CD4-positive, CD25-positive, alpha-beta regulatory T cell (primary cell): Measurements from ENCODE around the gene STAT5A. TPM values are rescaled to one million over a fixed set of nuclear protein-coding genes. Genes with fewer than 3 reads are reported as not detected.

Source experiments
- ATAC-seq, 2 donors: fragments of 150-1000 bp; cut with Tn5 transposase; one replicate each; pipeline ENCODE4 v1.10.0; 2021; ENCODE audit warnings: low read depth in 2 of 2, moderate number of reproducible peaks in 2 of 2, moderate library complexity in 1 of 2
- DNase-seq, 3 donors: peaks; one replicate each; pipeline versions ENCODE4 v3.0.0 to v3.0.0-alpha.2; 2012 to 2022; ENCODE audit warnings: mixed read lengths in 1 of 3
- H3K27ac ChIP-seq: one replicate; pipeline ENCODE4 v1.7.0; 2013; ENCODE audit warnings: mild to moderate bottlenecking, low read length; ENCODE audit not compliant: insufficient read depth, poor library complexity, severe bottlenecking
- H3K27me3 ChIP-seq: one replicate; pipeline ENCODE4 v1.7.0; 2013; ENCODE audit warnings: low read length; ENCODE audit not compliant: control insufficient read depth, insufficient read depth
- H3K36me3 ChIP-seq: one replicate; pipeline ENCODE4 v1.7.0; 2013; ENCODE audit warnings: mild to moderate bottlenecking, low read length, moderate library complexity; ENCODE audit not compliant: control insufficient read depth, insufficient read depth
- H3K4me1 ChIP-seq: 2 replicates; pipeline ENCODE4 v1.7.0; 2013; ENCODE audit warnings: mild to moderate bottlenecking, low read length; ENCODE audit not compliant: insufficient read depth, control insufficient read depth, poor library complexity, severe bottlenecking
- H3K4me3 ChIP-seq: one replicate; pipeline ENCODE4 v1.7.0; 2013; ENCODE audit warnings: low read depth, mild to moderate bottlenecking, low read length, moderate library complexity
- H3K9me3 ChIP-seq, 2 experiments: 1 replicate in 1 of 2; 2 replicates in 1 of 2; pipeline ENCODE4 v1.7.0; 2013; ENCODE audit warnings: low read length in 2 of 2, mild to moderate bottlenecking in 1 of 2, moderate library complexity in 1 of 2; ENCODE audit not compliant: control insufficient read depth in 2 of 2
- H3K27ac Mint-ChIP-seq, 3 donors: one replicate each; pipeline ENCODE4 v1.8.0; 2020 to 2022; ENCODE audit warnings: mild to moderate bottlenecking in 3 of 3, mixed read lengths in 3 of 3, moderate library complexity in 2 of 3
- H3K27me3 Mint-ChIP-seq: one replicate; pipeline ENCODE4 v1.8.0; 2022; ENCODE audit warnings: mild to moderate bottlenecking, mixed read lengths
- H3K36me3 Mint-ChIP-seq: one replicate; pipeline ENCODE4 v1.8.0; 2020; ENCODE audit warnings: mixed read lengths
- H3K4me1 Mint-ChIP-seq, 4 donors: one replicate each; pipeline ENCODE4 v1.8.0; 2020 to 2022; ENCODE audit warnings: mixed read lengths in 4 of 4, mild to moderate bottlenecking in 1 of 4
- H3K4me3 Mint-ChIP-seq, 4 donors: one replicate each; pipeline ENCODE4 v1.8.0; 2020 to 2022; ENCODE audit warnings: mild to moderate bottlenecking in 4 of 4, mixed read lengths in 4 of 4, moderate library complexity in 3 of 4
- H3K9me3 Mint-ChIP-seq, 7 donors: one replicate each; pipeline ENCODE4 v1.8.0; 2020 to 2022; ENCODE audit warnings: mixed read lengths in 7 of 7, mild to moderate bottlenecking in 3 of 7, moderate library complexity in 2 of 7
- polyA plus RNA-seq, 4 donors: library from polyadenylated mRNA; unstranded; fragments of 300-500 nt; fragmentation: Illumina TruSeq; gene quantifications; one replicate each; pipeline ENCODE4 v1.2.3, GENCODE V29; 2021
- total RNA-seq: library from RNA; stranded (reverse); gene quantifications from one replicate; pipeline ENCODE4 v1.2.3, GENCODE V29; 2022

The STAT5A gene
- total and polyA plus RNA-seq, 5 donors from 2014 or later = 71.1 to 177 (median 76.8) TPM

DNA sequence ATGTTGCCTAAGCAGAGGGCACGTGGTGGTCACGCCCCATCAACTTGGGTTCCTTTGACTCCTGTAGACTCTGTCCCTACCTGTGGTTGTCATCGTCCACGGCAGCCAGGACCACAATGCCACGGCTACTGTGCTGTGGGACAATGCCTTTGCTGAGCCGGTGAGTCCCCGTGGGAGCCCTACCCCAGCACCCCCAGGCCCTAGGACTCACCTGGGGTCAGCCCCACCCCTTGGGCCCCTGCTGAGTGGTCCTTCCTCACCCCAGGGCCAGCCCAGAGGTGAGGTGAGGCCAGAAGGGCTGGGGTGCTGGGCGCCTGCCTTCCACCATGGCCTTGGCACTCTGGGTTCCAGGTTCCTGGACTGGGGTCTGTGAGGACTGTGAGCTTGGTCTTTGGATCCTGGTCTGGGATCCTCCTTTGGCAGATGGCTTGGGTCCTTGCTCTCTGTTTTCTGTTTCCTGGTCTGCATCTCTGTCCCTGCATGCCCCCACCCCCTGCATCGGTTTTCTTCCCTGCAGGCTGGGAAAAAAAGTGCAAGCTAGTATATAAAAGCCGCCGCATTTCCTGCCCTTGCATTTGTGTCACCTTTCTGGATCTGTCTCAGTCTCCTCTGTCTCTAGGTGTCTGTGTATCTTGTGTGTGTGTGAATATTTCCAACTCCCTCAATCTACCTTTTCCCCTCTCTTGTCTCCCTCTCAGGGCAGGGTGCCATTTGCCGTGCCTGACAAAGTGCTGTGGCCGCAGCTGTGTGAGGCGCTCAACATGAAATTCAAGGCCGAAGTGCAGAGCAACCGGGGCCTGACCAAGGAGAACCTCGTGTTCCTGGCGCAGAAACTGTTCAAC, 17.5 kb downstream of the STAT5A start:
- no peak overlapping the region for H3K4me3 ChIP-seq
- H3K4me1 ChIP-seq = no peaks in the 10 kb centered on the region
- H3K27ac ChIP-seq = no peak overlapping the region
- no peaks in the 10 kb centered on the region for H3K9me3 Mint-ChIP-seq
- peak overlapping the region in 1 of 3 donors; percentile 52 for H3K27ac Mint-ChIP-seq
- peaks cover 87% of the 10 kb centered on the region for H3K36me3 ChIP-seq
- no peak for ATAC-seq
- peaks cover 0 to 15% (median 8%) of the 10 kb centered on the region in 4 donors for H3K4me1 Mint-ChIP-seq
- no peak overlapping the region for H3K4me3 Mint-ChIP-seq
- H3K9me3 ChIP-seq = no peaks in the 10 kb centered on the region
- peaks cover 59% of the 10 kb centered on the region for H3K36me3 Mint-ChIP-seq
- no peak for DNase-seq
- H3K27me3 Mint-ChIP-seq = no peaks in the 10 kb centered on the region
- no peaks in the 10 kb centered on the region for H3K27me3 ChIP-seq

- Histone ChIP-seq H3K36me3 (peaks cover 87% of the 10 kb centered on the region), H3K27me3 (no peaks in the 10 kb centered on the region), H3K4me3 (no peak overlapping the region), H3K9me3 (no peaks in the 10 kb centered on the region), H3K27ac (no peak overlapping the region), H3K4me1 (no peaks in the 10 kb centered on the region)
- Mint-ChIP-seq H3K36me3 (peaks cover 58% of the 10 kb centered on the region), H3K4me3 (no peak overlapping the region), H3K27me3 (no peaks in the 10 kb centered on the region), H3K4me1 (peaks cover 0 to 21% (median 9%) of the 10 kb centered on the region in 4 donors), H3K9me3 (no peaks in the 10 kb centered on the region), H3K27ac (peak overlapping the region in 1 of 3 donors; percentile 52)
- DNase-seq (no peak), ATAC-seq (no peak)
These were observed 18.0 kb downstream of the STAT5A start for GRCh38 chr17:42306385-42306667.

- Mint-ChIP-seq H3K36me3 (peaks cover 49% of the 10 kb centered on the region), H3K9me3 (no peaks in the 10 kb centered on the region), H3K4me3 (no peak overlapping the region), H3K27ac (peak overlapping the region in 2 of 3 donors; percentile 51 to 79), H3K4me1 (peaks cover 0 to 29% (median 10%) of the 10 kb centered on the region in 4 donors), H3K27me3 (no peaks in the 10 kb centered on the region)
- H3K4me1 ChIP-seq = peaks cover 11% of the 10 kb centered on the region
- H3K4me3 ChIP-seq = no peak overlapping the region
- ATAC-seq (no peak), DNase-seq (no peak)
- H3K27me3 ChIP-seq = no peaks in the 10 kb centered on the region
- H3K36me3 ChIP-seq = peaks cover 78% of the 10 kb centered on the region
- H3K9me3 ChIP-seq = no peaks in the 10 kb centered on the region
- H3K27ac ChIP-seq = no peak overlapping the region
These were observed 19.1 kb downstream of the STAT5A start for GRCh38 chr17:42307362-42307927.

- no peak overlapping the region for H3K27ac ChIP-seq
- no peak for DNase-seq
- H3K36me3 Mint-ChIP-seq = peaks cover 44% of the 10 kb centered on the region
- no peaks in the 10 kb centered on the region for H3K9me3 ChIP-seq
- H3K4me1 ChIP-seq = peaks cover 21% of the 10 kb centered on the region
- no peak for ATAC-seq
- no peaks in the 10 kb centered on the region for H3K27me3 ChIP-seq
- no peak overlapping the region for H3K4me3 ChIP-seq
- H3K36me3 ChIP-seq = peaks cover 70% of the 10 kb centered on the region
- H3K4me1 Mint-ChIP-seq = peaks cover 0 to 37% (median 11%) of the 10 kb centered on the region in 4 donors
- H3K27ac Mint-ChIP-seq = peak overlapping the region in 1 of 3 donors; percentile 71
- no peaks in the 10 kb centered on the region for H3K27me3 Mint-ChIP-seq
- H3K9me3 Mint-ChIP-seq = no peaks in the 10 kb centered on the region
- H3K4me3 Mint-ChIP-seq = no peak overlapping the region
These were observed 20.1 kb downstream of the STAT5A start for GRCh38 chr17:42308446-42308845.

DNA sequence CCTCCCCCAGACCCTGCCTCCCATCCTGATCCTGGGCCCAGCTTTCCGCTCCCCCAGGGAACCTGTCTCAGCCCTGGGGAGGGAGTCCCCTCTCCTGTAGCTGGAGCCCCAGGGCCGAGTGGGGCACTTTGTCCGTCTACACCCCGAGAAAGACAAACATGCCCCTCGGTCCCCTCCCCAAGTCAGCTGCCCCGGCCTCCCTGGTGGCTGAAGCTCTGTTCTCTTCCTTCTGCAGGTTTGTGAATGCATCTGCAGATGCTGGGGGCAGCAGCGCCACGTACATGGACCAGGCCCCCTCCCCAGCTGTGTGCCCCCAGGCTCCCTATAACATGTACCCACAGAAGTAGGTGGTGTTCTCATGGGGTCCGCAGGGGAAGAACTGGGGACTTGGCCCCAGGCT, 20.8 kb downstream of the STAT5A start:
- H3K27ac ChIP-seq = no peak overlapping the region
- Mint-ChIP-seq H3K27ac (peak overlapping the region in 2 of 3 donors; percentile 71 to 86), H3K9me3 (no peaks in the 10 kb centered on the region), H3K4me1 (peaks cover 6 to 44% (median 17%) of the 10 kb centered on the region in 4 donors), H3K4me3 (no peak overlapping the region), H3K27me3 (no peaks in the 10 kb centered on the region), H3K36me3 (peaks cover 41% of the 10 kb centered on the region)
- H3K4me3 ChIP-seq = no peak overlapping the region
- no peak for ATAC-seq
- no peak for DNase-seq
- peaks cover 28% of the 10 kb centered on the region for H3K4me1 ChIP-seq
- H3K27me3 ChIP-seq = no peaks in the 10 kb centered on the region
- no peaks in the 10 kb centered on the region for H3K9me3 ChIP-seq
- peaks cover 63% of the 10 kb centered on the region for H3K36me3 ChIP-seq

- Mint-ChIP-seq H3K36me3 (peaks cover 36% of the 10 kb centered on the region), H3K4me3 (peak overlapping the region in 1 of 4 donors; percentile 17), H3K9me3 (no peaks in the 10 kb centered on the region), H3K27ac (peak overlapping the region; percentile 69 to 86 (median 82)), H3K27me3 (no peaks in the 10 kb centered on the region), H3K4me1 (peaks cover 9 to 55% (median 20%) of the 10 kb centered on the region in 4 donors)
- Histone ChIP-seq H3K36me3 (peaks cover 54% of the 10 kb centered on the region), H3K9me3 (no peaks in the 10 kb centered on the region), H3K4me3 (no peak overlapping the region), H3K27me3 (no peaks in the 10 kb centered on the region), H3K4me1 (peaks cover 38% of the 10 kb centered on the region), H3K27ac (no peak overlapping the region)
- ATAC-seq (no peak), DNase-seq (no peak)
These were observed 21.9 kb downstream of the STAT5A start for GRCh38 chr17:42309986-42310786.

DNA sequence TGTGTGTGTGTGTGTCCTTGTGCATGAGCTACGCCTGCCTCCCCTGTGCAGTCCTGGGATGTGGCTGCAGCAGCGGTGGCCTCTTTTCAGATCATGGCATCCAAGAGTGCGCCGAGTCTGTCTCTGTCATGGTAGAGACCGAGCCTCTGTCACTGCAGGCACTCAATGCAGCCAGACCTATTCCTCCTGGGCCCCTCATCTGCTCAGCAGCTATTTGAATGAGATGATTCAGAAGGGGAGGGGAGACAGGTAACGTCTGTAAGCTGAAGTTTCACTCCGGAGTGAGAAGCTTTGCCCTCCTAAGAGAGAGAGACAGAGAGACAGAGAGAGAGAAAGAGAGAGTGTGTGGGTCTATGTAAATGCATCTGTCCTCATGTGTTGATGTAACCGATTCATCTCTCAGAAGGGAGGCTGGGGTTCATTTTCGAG, 22.5 kb downstream of the STAT5A start:
- DNase-seq = no peak
- Mint-ChIP-seq H3K9me3 (no peaks in the 10 kb centered on the region), H3K4me3 (peak overlapping the region in 2 of 4 donors; percentile 62 to 64), H3K27me3 (no peaks in the 10 kb centered on the region), H3K27ac (peak overlapping the region; percentile 82 to 88 (median 86)), H3K36me3 (peaks cover 36% of the 10 kb centered on the region), H3K4me1 (peaks cover 15 to 60% (median 25%) of the 10 kb centered on the region in 4 donors)
- Histone ChIP-seq H3K36me3 (peaks cover 51% of the 10 kb centered on the region), H3K9me3 (no peaks in the 10 kb centered on the region), H3K27ac (no peak overlapping the region), H3K4me1 (peaks cover 44% of the 10 kb centered on the region), H3K27me3 (no peaks in the 10 kb centered on the region), H3K4me3 (no peak overlapping the region)
- ATAC-seq = no peak
